Hematopoietic multipotent progenitor cell treated with erythropoietin and hydrocortisone succinate and interleukin-3 and kit ligand, for 15 days (in vitro differentiated cells): ENCODE measurements around the gene RAB44.
"Not testable (repeated sequence)": the region's sequence is repeated elsewhere in the genome, so short reads cannot be mapped to it uniquely, and the experiment has no call there.

Experiments used
- DNase-seq: peaks from one replicate; pipeline ENCODE4 v3.0.0-alpha.2; 2015; ENCODE audit warnings: low spot score

Gene RAB44

DNA sequence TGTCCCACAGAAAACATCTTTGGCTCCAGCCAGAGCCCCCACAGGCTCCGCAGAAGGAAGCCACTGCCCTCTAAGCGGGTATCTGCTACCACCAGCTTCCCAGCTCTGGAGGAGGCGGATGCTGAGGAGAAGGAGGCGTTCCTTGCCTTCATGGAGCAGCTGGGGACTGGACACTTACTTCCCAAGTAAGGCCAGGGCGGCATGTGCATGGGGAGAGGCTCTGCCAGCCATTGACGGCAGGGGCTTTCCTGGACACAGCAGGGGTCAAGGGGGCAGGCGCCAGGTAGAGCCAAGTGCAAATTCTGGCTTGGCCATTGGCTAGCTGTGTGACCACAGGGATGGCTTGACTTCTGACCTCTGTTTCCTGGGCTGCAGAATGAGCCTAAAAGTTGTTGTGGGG, 17.8 kb downstream of the RAB44 start:
- DNase-seq: no peak

DNA sequence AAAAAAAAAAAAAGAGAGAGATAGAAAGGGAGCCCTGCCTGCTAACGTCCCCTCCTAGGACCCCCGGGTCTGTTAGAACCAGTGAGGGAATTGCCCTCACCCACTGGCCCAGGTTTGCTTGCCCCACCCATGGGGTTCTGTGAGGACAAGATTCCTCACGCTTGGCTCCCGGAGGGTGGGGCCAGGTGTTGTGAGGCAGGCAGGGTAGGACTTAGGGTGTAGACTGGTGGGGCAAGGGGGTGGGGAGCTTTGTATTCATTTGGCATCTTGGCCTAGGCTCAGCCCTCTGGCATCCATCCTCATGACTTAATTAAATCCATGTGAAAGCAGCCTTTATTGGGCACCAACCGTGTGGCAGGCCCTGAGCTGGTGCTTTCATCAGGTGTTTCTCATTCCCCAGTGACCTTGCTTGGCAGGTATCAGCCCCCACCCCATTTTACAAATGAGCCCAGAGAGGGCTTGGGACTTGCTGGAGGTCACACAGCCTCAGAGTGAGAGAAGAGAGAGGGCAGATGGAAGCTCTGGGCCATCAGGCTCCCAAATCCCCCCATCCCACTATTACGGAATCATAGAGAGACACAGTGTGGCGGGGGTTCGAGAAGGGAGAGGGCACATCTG, 19.0 kb downstream of the RAB44 start:
- no peak for DNase-seq

DNA sequence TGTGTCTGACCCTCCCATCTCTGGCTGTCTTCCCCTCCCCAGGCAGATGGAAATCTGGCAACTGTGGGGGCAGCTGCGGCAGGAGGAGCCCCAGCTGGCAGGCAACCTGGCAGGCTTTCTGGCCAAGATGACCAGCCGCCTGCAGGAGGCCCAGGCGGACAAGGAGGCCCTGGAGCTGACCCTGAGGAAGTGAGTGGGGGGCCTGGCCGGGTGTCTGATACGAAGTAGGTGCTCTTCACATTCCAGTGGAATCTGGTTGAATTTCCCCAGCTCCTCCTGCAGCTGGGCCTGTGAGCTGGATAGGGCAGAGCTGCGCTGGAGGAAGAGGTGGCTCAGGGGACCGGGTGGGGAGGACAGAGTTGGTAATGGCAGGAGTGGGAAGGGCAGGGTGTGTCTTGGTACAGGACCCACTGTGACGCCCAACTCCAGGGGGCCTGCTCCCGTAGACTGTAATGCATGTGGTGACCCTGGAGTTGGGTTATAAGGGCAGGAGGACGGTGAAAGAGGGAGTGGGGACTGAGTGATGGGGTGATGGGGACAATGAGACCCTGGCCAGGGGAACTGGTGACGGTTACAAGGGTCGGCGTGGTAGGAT, 19.7 kb downstream of the RAB44 start:
- DNase-seq: no peak

DNA sequence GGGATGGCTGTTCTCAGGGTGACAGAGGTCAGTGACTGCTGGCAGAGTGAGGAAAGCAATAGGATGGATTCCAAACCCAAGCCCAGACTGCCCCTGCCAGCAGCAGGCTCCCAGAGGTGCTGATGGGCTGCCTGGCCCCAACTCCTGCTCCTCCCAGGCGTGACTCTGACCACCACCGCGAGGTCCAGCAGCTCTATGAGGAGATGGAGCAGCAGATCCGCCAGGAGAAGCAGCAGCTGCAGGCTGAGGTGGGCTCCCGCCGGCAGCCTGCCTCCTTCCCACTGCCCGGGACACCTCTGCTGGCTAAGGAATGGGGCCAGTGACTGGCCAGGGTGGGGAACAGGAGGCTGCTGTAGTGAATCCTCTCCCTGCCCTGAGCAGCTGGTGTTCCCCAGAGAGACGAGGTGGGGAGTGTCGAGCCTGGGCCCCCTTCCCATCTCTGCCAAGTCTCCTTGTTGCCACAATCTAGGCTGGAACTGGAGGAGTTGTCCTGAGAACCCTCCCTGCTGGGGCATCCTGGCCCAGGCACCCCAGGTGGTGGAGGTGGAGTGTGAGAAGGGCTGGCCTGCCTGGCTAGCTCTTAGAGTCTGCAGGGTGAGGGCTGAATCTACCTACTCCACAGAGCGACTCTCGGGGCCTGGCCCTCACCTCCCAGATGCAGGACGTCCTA, 20.4 kb downstream of the RAB44 start:
- DNase-seq: no peak

DNA sequence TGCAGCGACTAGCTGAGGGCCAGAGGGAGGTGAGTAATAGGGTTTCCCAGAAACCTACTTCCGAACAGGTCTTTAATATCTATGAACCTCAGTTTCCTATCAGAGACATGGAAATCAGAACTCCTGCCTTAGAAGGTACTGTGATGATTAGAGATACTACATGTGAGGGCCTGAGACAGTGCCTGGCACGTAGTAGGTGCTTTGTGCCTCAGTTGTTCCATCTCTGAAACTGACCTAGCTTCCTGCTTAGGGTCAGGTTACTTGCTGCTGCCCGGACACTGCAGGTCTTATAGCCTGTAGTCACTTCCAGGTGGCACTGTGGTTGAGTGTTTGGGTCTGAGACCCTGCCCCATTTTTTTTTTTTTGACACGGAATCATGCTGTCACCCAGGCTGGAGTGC, 20.9 kb downstream of the RAB44 start:
- no peak for DNase-seq

DNA sequence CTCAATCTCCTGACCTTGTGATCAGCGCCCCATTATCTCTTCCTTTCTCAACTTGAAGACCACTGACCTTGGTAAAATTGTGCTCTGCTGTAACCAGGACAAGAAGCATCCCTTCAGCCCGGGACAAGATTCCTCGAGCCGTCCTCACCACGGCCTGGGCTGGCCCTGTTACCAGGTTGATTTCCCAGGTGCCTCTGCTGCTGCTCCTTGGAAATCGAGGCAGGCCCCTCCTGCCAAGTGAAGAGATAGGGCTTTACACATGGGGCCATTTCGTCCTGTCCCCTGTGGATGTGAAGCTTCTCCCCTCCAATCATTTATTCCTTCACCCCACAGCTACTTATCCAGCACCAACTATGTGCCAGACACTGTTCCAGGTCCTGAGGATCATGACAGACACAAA, 21.5 kb downstream of the RAB44 start:
- DNase-seq: no peak

DNA sequence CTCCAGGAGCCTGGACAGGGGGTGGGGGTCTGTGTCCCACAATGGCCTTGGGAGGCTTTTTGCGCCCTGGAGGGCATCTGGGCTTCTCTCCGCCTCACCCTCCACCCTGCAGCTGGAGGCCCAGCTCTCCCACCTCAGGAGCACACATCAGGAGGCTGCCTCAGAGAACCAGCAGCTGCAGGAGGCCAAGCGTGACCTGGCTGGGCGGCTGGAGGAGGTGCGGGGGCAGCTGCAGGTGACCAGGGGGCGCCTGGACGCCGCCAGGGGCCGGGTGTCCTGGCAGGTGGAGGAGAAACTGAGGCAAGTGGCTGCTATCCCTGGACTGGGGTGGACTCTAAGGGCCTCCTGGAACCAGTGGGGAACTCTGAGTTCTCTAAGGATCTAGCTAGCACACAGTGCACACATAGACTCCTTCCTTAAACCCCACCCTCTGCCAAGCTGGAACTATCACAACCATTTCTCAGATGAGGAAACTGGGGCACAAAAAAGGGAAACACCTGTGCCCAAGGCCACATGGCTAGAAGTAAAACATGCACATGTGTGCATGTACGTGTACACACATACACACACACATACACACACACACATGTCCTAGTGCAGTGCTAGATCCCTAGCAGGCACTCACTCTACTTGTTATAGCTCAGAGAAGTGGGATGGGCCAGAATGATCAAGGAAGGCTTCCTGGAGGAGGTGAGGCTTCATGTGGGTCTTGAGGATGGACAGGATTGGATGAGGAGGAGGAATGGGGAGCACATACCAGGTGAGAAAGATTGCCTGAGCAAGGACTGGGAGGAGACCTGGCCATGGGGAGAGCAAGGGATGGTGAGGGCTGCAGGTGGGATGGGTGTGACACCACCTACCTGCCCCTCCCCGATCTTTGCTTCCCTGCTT, 22.9 kb downstream of the RAB44 start:
- DNase-seq: no peak

DNA sequence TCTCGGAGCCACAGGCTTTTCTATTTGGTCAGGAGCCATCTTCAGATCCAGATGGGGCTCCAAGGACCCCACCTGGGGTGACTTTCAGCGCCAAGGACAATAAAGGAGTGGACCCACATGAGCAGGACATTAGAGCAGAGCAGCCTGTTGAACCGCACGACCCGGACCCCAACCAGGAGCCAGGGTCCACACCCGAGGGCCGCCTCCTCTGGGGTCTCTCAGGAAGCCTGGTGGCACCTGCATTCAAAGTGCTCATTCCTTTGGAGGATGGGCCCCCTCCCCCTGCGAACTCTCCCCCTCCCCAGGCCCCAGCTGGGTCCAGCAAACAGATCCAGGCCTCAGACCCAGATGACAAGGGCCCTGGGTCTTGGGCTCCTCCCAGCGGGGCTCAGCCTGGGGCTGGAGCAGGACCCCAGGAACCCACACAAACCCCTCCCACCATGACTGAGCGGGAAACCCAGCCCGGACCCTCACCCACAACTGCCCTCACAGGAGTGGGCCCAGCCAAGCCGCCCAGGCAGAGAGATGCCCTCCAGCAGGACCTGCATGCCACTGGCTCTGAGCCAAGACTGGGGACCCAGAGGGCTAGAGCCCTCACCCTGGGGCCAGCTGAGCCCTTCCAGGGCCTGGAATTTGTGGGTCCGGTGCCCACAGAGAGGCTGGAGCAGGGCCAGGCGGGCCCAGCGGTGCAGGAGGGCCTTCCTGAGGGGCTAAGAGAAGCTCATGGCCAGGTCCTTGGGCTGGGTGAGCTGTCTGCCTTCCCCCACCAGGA, 23.9 kb downstream of the RAB44 start:
- DNase-seq: no peak

DNA sequence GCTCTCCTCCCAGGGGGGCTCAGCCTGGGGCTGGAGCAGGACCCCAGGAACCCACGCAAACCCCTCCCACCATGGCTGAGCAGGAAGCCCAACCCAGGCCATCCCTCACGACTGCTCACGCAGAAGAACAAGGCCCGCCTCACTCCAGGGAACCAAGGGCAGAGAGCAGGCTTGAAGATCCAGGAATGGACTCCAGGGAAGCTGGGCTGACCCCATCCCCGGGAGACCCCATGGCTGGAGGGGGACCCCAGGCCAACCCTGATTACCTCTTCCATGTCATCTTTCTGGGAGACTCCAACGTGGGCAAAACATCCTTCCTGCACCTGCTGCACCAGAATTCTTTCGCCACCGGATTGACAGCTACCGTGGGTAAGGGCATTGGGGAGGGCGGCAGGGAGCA, 24.7 kb downstream of the RAB44 start:
- DNase-seq: no peak

DNA sequence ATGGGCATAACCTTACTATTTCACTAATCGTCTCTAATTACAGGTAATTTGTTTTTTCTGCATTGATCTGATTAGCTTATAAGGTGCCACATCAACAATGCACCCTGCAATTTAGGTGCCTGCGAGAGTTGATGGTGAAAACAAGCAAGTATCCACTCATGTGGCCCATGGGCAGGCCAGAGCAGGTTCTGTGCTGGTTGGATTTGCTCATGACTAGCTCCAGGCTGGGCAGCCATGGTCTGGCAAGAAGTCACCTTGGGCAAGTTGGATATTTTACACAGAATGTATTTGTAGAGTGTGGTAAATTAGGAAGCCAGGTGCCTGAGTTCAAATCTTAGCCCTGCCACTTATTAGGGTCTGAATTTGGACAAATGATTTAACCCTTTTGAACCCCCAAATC, 25.3 kb downstream of the RAB44 start:
- no peak for DNase-seq

DNA sequence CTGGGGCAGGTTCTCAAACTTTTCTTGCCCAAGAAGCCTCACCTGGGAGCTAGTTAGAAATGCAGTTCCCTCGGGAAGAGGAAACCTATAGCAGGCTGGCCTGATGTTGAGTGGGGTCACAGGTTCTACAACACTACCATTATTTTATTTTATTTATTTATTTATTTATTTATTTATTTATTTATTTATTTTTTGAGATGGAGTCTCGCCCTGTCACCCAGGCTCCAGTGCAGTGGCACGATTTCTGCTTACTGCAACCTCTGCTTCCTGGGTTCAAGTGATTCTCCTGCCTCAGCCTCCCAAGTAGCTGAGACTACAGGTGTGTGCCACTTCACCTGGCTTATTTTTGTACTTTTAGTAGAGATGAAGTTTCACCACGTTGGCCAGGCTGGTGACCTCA, 26.4 kb downstream of the RAB44 start:
- DNase-seq: not testable (repeated sequence)

DNA sequence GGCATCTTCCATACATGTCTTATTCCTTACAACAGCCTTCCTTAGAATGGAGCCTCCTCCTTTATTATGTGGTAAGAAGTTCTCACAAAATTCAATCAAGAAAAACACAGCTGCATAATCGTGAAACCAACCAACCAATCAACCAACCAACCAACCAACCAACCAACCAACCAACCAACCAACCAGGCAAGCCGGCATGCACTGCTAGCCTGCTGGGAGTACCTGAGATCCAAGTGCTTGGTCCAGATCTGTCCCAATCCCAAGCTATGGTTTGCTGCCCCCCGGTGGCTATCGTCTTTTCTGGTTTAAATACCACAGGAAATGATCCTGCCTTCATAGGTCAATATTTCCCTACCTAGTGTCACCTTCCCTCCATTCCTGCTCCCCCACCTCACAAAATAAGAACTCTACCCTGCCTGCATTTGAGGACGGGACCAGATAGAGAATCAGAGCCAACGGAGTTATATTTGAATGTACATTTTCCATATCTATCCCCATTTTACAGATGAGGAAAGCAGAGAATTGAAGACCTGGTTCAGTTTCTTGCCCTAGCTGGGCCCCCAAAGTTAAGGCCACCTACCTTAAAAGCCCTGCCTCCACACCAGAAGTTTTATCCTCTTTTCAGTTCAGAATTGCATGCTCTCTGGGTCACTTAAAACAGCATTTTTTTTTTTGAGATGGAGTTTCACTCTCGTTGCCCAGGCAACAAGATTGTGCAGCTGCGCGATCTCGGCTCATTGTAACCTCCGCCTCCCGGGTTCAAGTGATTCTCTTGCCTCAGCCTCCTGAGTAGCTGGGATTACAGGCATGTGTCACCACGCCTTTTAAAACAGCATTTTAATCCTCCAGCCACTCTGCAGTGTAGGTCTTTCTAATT, 27.1 kb downstream of the RAB44 start:
- DNase-seq: peak; percentile 36

DNA sequence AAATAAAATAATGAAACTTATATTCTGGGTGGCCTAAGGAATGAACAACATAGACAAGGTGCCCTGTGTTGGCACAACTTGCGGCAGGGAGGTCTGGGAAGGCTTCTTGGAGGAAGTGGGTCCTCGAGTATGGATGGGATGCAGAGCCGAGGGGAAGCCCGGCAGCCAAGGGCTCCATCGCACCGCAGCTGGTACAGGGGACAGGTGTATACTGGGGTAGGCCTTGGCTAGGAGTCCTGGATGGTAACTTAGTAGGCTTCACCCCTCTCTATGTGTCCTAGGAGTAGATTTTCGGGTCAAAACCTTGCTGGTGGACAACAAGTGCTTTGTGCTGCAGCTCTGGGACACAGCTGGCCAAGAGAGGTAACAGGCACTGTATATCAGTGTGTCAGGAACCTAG, 28.0 kb downstream of the RAB44 start:
- no peak for DNase-seq

DNA sequence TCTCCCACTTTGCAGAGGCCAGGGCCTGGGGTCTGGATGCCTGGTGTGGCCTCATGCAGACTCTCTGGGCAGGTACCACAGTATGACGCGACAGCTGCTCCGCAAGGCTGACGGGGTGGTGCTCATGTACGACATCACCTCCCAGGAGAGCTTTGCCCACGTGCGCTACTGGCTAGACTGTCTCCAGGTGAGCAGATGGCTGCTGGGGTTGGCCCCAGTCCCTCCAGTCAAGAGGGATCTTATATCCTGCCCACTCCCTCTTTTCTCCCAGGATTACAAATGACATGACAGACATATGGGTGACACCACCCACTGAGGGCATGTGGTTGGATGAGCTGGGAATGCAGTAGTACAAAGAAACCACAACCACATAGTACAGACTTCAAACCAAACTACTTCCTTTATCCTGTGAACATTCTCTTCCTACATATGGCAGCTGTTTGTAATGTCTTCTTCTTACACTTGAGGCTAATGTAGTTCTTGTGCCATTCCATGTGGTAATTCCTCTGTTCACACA, 29.9 kb downstream of the RAB44 start:
- DNase-seq: no peak

DNA sequence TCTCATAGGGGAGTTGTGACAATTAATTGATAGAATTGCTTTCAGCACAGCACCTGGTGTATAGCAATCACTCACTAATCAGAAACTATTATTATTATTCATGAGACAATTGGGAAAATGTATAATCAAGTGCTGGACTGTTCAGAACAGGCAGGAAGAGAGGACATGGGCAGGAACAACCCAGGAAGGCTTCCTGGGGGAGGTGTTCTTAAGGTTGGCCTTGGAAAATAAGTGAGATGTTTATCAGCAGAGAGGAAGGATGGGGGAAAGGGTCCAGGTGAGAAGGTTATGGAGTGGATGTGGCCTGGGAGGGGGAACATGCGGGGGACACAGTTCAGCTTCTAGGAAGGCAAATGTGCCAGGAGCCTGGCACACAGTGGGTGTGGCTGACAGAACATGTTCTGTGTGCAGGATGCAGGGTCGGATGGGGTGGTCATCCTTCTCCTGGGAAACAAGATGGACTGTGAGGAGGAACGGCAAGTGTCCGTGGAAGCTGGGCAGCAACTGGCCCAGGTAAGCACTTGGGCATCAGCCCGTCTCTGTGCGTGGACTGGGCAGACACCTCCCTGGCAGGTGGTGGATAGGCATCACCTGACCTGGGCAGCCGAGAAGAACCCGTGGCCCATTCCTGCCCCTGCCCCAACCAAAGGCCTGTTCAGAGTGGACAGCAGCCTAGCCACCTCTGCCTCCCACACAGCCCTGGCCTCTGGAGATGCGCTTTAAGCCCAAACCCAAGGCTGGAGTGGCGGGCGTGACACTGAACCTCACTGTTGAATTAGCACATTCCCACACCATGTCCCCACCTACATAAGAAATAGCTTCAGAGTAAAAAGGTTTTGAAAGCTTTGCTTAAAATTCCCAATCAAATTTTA, 30.9 kb downstream of the RAB44 start:
- no peak for DNase-seq

DNA sequence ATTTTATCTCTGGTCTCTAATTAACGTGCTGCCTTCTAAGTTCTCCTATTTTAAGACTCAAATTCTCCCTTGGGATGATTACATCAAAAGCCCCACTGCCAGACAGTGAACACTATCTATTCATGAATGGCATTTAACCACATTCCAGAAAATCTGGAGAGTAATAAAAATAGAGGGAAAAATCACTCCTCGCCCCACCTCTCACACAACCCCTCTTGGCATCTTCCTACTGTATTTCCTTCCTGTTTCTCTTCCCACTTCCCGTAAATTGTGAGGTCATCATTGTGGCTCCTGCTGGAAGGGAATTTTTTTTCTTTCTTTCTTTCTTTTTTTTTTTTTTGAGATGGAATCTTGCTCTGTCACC, 31.5 kb downstream of the RAB44 start:
- DNase-seq: no peak

DNA sequence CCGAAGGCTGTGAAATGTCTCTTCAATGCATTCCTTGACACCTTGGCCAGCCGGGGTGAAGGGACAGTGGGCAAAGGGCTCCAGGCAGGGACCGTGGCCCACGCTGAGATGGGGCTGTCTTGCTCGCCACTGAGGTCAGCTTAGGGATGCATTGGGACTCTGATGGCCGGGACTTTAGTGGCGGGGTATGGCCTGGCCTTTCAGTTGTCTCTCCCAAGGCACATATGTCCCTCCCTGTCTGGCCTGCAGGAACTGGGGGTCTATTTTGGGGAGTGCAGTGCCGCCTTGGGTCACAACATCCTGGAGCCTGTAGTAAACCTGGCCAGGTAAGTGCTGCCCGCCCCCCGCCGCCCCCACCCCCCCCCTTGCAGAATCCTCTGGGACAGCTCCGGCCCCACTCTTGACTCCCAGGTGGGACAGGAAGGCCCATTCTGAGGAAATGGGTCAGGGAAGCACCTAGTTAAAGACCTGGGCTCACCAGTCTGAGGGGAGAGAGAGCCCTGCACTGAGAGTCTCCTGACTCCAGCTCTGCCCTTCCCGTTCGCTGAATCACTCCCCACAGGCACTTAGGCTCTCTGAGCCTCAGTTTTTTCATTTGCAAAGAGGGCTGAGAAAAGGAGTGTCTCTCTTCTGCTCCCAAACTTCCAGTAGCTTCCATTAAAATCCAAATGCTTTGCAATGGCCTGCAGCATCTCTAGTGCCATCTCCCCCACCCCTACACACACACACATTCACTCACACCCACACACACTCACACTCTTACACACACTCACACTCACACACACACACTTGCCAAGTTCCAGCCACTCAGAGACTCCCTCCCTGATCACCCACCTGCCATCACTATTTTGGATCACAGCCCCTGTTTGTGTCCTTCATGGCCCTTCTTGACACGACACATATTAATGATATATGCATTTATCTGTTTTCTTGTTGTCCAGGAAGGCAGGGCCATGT, 33.1 kb downstream of the RAB44 start:
- no peak for DNase-seq

DNA sequence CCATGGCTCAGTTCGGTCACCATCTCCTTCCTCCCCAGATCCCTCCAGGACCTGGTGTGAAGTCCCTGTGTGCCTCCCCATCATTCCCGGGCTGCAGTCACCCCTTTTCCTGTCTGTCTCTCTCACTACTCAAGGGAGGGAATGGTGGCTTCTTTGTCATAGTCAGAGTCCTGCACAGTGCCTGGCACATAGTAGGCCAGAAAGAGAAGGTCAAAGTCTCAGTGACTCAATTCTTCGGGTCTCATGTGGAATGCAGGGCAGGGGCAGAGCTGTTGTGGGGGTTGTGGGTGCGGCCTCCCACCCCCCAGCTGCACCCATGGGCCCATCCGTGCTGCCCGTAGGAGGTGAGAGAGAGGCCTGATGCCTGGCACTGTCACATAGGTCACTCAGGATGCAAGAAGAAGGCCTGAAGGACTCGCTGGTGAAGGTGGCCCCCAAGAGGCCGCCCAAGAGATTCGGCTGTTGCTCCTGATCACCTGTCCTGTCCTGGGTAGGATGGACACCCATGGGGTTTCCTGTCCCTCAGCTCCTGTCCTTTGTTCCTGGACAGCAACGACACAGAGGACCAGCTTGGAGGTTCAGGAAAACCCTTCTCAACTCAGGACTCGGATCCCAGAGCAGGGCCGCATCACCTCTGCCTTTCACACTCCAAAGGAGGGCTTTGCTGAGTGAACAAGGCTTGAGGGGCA, 34.1 kb downstream of the RAB44 start:
- DNase-seq: no peak
